ENCODE results near the gene ASAH2.

DNA sequence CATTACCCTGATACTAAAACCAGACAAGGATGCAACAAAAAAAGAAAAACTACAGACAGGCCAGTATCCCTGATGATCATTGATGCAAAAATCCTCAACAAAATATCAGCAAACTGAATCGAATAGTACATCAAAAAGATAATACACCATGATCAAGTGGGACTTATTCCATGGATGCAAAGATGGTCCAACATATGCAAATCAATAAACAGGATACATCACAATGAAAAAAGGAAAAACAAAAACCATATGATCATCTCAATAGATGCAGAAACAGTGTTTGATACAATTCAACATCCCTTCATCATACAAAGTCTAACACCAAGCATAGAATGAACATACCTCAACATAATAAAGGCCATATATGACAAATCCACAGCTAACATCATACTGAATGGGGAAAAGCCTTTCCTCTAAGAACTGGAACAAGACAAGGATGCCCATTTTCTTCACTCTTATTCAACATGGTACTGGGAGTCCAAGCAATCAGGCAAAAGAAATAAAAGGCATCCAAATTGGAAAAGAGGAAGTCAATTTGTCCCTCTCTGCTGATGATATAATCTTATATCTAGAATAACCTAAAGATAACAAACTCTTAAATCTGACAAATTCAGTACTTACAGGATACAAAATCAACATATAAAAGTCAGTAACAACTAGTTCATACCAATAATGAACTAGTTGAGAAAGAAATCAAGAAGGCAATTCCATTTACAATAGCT, 48.8 kb upstream of the ASAH2 start:
- TF ChIP-seq EGR1 (IDR thresholded peaks at IDR 0.05) (no peak), ZBTB7A (IDR thresholded peaks at IDR 0.05; ENCODE audit: low read depth) (no peak), FOXM1 (IDR thresholded peaks at IDR 0.05; ENCODE audit: borderline replicate concordance, low read depth) (no peak), RAD21 (IDR thresholded peaks at IDR 0.05; ENCODE audit: low read depth) (no peak), CREB1 (IDR thresholded peaks at IDR 0.05; ENCODE audit: low read depth) (no peak), NFIC (IDR thresholded peaks at IDR 0.05) (no peak), REST (IDR thresholded peaks at IDR 0.05; ENCODE audit: low read depth) (no peak)
